Astrocyte (in vitro differentiated cells and primary cell): ENCODE data around the gene SLC1A3.

Source experiments
- CTCF ChIP-seq: IDR thresholded peaks from 2 replicates; pipeline ENCODE4 v1.5.1; 2011; ENCODE audit warnings: low read depth, mild to moderate bottlenecking, inconsistent platforms, low read length, moderate library complexity; ENCODE audit not compliant: insufficient read depth
- EZH2 ChIP-seq: IDR thresholded peaks from 2 replicates; pipeline ENCODE4 v1.6.1; 2012; ENCODE audit warnings: mild to moderate bottlenecking, low read length, inconsistent platforms; ENCODE audit not compliant: insufficient read depth

DNA sequence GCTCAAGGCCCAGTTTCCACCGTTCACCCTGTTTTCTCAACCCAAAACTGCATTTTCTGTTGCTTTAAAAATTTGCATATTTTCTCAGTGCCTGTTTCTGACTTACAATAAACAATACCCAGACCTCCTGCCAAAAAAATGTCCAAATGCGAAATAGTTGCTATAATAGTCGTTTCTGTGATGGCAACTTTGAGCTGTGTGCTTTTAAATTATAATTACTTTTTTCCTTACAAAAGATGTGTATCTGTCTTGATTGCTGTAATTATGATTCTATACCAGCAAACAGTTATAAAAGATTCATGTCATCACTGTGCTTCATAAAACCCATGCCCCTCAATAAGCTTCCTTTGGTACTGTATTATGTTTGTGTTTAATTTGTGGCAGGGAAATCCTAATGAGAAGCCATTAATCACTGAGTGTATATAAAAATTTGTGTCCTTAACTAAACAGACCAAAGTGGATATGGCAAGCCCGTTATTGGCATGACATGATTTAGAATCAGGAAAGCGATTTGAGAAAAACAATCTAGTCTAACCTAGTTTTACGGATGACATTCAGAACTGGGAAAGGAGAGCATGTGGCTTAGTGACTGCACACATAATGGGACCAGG lies 5.4 kb upstream of the SLC1A3 start:
- TF ChIP-seq CTCF = no peak
- TF ChIP-seq EZH2 = no peak
